IMR-90 (cell line): Measurements from ENCODE around the gene GGA2. TPM values are rescaled to one million over a fixed set of nuclear protein-coding genes. Genes with fewer than 3 reads are reported as not detected.

ENCODE experiments used
- ATAC-seq: fragments of 200-7000 bp; cut with Tn5 transposase; 2 replicates; pipeline ENCODE4 v1.9.1; 2020; ENCODE audit warnings: low read depth, mild to moderate bottlenecking, moderate library complexity
- BruUV-seq: library from RNA; stranded (reverse); fragments of 400-500 nt; replicated peaks from 2 replicates; lab custom pipeline; 2021; lab: Mats Ljungman, UMichigan
- CTCF ChIA-PET: fragments of 300-600 bp; formaldehyde crosslinking; extraction: SDS; loops from one replicate; lab custom pipeline; 2021; ENCODE audit warnings: antibody characterized with exemption; lab: Yijun Ruan, JAX
- POLR2A ChIA-PET: fragments of 300-600 bp; sonication (Branson Sonifier 250); formaldehyde crosslinking; loops from one replicate; lab custom pipeline; 2022; ENCODE audit warnings: antibody characterized with exemption; ENCODE audit not compliant: unreplicated experiment; lab: Charles Lee
- DNase-seq: peaks from one replicate; pipeline ENCODE4 v3.0.0; 2013
- H2AFZ ChIP-seq: replicated peaks from 2 replicates; pipeline ENCODE3; 2013; ENCODE audit warnings: low read length, mild to moderate bottlenecking; ENCODE audit not compliant: poor library complexity
- H2AK5ac ChIP-seq: 2 replicates; pipeline ENCODE4 v1.6.1; 2013; ENCODE audit warnings: low read depth, low read length, inconsistent platforms
- H2AK9ac ChIP-seq: replicated peaks from 2 replicates; pipeline ENCODE3; 2013; ENCODE audit warnings: mild to moderate bottlenecking, low read depth, low read length, moderate library complexity; ENCODE audit not compliant: poor library complexity
- H2BK120ac ChIP-seq: 2 replicates; pipeline ENCODE4 v1.6.1; 2013; ENCODE audit warnings: low read depth, low read length, inconsistent platforms
- H2BK15ac ChIP-seq: 3 replicates; pipeline ENCODE4 v1.6.1; 2013; ENCODE audit warnings: low read depth, low read length, inconsistent platforms
- H2BK20ac ChIP-seq: 2 replicates; pipeline ENCODE4 v1.6.1; 2013; ENCODE audit warnings: low read depth, mild to moderate bottlenecking, inconsistent platforms, low read length, moderate library complexity
- H2BK5ac ChIP-seq: 2 replicates; pipeline ENCODE4 v1.6.1; 2013; ENCODE audit warnings: mild to moderate bottlenecking, low read depth, low read length, inconsistent platforms; ENCODE audit not compliant: poor library complexity, severe bottlenecking
- H3K14ac ChIP-seq: replicated peaks from 2 replicates; pipeline ENCODE4 v1.6.1; 2013; ENCODE audit warnings: low read depth, low read length, inconsistent platforms
- H3K18ac ChIP-seq: 2 replicates; pipeline ENCODE4 v1.6.1; 2013; ENCODE audit warnings: low read depth, low read length, control low read depth
- H3K23ac ChIP-seq: 2 replicates; pipeline ENCODE4 v1.6.1; 2013; ENCODE audit warnings: low read depth, low read length, inconsistent platforms
- H3K27ac ChIP-seq: 2 replicates; pipeline ENCODE4 v1.5.1; 2013; ENCODE audit warnings: mild to moderate bottlenecking, control low read depth, low read length; ENCODE audit not compliant: insufficient read depth
- H3K27me3 ChIP-seq: 2 replicates; pipeline ENCODE4 v1.6.1; 2013; ENCODE audit warnings: low read length; ENCODE audit not compliant: control insufficient read depth, insufficient read depth
- H3K36me3 ChIP-seq: 2 replicates; pipeline ENCODE4 v1.6.1; 2013; ENCODE audit warnings: low read length, mixed read lengths; ENCODE audit not compliant: control insufficient read depth, insufficient read depth
- H3K4ac ChIP-seq: 2 replicates; pipeline ENCODE4 v1.6.1; 2013; ENCODE audit warnings: low read depth, low read length, inconsistent platforms
- H3K4me1 ChIP-seq: 2 replicates; pipeline ENCODE4 v1.6.1; 2013; ENCODE audit warnings: low read length, mixed read lengths; ENCODE audit not compliant: control insufficient read depth, insufficient read depth
- H3K4me2 ChIP-seq: 2 replicates; pipeline ENCODE4 v1.6.1; 2013; ENCODE audit warnings: low read depth, mild to moderate bottlenecking, control low read depth, low read length, moderate library complexity
- H3K4me3 ChIP-seq: 2 replicates; pipeline ENCODE4 v1.5.1; 2013; ENCODE audit warnings: low read depth, mild to moderate bottlenecking, control low read depth, low read length, moderate library complexity; ENCODE audit not compliant: insufficient read depth
- H3K56ac ChIP-seq: 2 replicates; pipeline ENCODE4 v1.6.1; 2013; ENCODE audit warnings: low read length, inconsistent platforms; ENCODE audit not compliant: insufficient read depth; ENCODE audit errors: extremely low read depth
- H3K79me1 ChIP-seq, 2 experiments: 2 replicates each; pipeline ENCODE4 v1.6.1; 2013; ENCODE audit warnings: low read length in 2 of 2, inconsistent platforms in 1 of 2, low read depth in 1 of 2
- H3K9ac ChIP-seq: 2 replicates; pipeline ENCODE4 v1.6.1; 2013; ENCODE audit warnings: low read depth, low read length, control low read depth
- H3K9me1 ChIP-seq: 2 replicates; pipeline ENCODE4 v1.6.1; 2013; ENCODE audit warnings: low read length, inconsistent platforms; ENCODE audit not compliant: insufficient read depth
- H3K9me3 ChIP-seq: 2 replicates; pipeline ENCODE4 v1.6.1; 2013; ENCODE audit warnings: low read length; ENCODE audit not compliant: control insufficient read depth, insufficient read depth
- H4K20me1 ChIP-seq: 2 replicates; pipeline ENCODE4 v1.6.1; 2013; ENCODE audit warnings: low read length, inconsistent platforms; ENCODE audit not compliant: insufficient read depth
- H4K5ac ChIP-seq: 2 replicates; pipeline ENCODE4 v1.6.1; 2013; ENCODE audit warnings: mild to moderate bottlenecking, low read depth, low read length, control low read depth
- H4K8ac ChIP-seq, 2 experiments: 2 replicates each; pipeline ENCODE4 v1.6.1; 2013; ENCODE audit warnings: low read depth in 2 of 2, low read length in 2 of 2, control low read depth in 1 of 2, inconsistent platforms in 1 of 2
- H4K91ac ChIP-seq: 2 replicates; pipeline ENCODE4 v1.6.1; 2013; ENCODE audit warnings: low read depth, low read length, inconsistent platforms; ENCODE audit not compliant: insufficient read depth
- BHLHE40 ChIP-seq: fragments of 150-350 bp; IDR thresholded peaks from 2 replicates; pipeline ENCODE4 v1.6.1; 2016; ENCODE audit warnings: mild to moderate bottlenecking, low read depth, low read length
- CEBPB ChIP-seq: IDR thresholded peaks from 2 replicates; pipeline ENCODE4 v1.6.1; 2012; ENCODE audit warnings: low read depth, low read length, improper control_type of control experiment
- FOS ChIP-seq: fragments of 150-350 bp; IDR thresholded peaks from 2 replicates; pipeline ENCODE4 v1.6.1; 2016; ENCODE audit warnings: low read depth, low read length
- MAZ ChIP-seq: IDR thresholded peaks from 2 replicates; pipeline ENCODE4 v1.6.1; 2012; ENCODE audit warnings: low read depth, mild to moderate bottlenecking, low read length, improper control_type of control experiment, moderate library complexity, borderline replicate concordance
- NFE2L2 ChIP-seq: fragments of 150-350 bp; IDR thresholded peaks from 2 replicates; pipeline ENCODE4 v1.6.1; 2016; ENCODE audit warnings: low read depth, mild to moderate bottlenecking, low read length
- POLR2A ChIP-seq: IDR thresholded peaks from 2 replicates; pipeline ENCODE4 v1.6.1; 2012; ENCODE audit warnings: mild to moderate bottlenecking, low read depth, low read length
- RAD21 ChIP-seq: IDR thresholded peaks from 2 replicates; pipeline ENCODE4 v1.6.1; 2012; ENCODE audit warnings: low read length, improper control_type of control experiment
- RCOR1 ChIP-seq: IDR thresholded peaks from 2 replicates; pipeline ENCODE4 v1.6.1; 2012; ENCODE audit warnings: mild to moderate bottlenecking, low read length, improper control_type of control experiment; ENCODE audit not compliant: insufficient replicate concordance
- SMC3 ChIP-seq: fragments of 150-350 bp; IDR thresholded peaks from 2 replicates; pipeline ENCODE4 v1.6.1; 2016; ENCODE audit warnings: low read depth, mild to moderate bottlenecking, antibody characterized with exemption, low read length, moderate library complexity
- WGBS, 2 experiments: methylation state at CpG; one replicate each; pipeline versions ENCODE4 v1.1.5 to v1.1.7; 2013; ENCODE audit warnings: missing lambda C conversion rate in 2 of 2; ENCODE audit not compliant: insufficient read length in 1 of 2; ENCODE audit errors: extremely low coverage in 2 of 2; 5-methylcytosine and 5-hydroxymethylcytosine counted together
- dilution Hi-C: fragments of 300-500 bp; cut with HindIII; formaldehyde crosslinking; loops from one replicate; pipeline ENCODE4 v1.14.3; 2018; ENCODE audit warnings: low sequenced_read_pairs; ENCODE audit not compliant: unreplicated experiment
- in situ Hi-C: fragments of 300-500 bp; cut with MboI; formaldehyde crosslinking; loops from 3 replicates; pipeline ENCODE4 v1.14.3; 2019; ENCODE audit warnings: low sequenced_read_pairs, inconsistent platforms, mixed read lengths
- intact Hi-C: fragments of 100-400 bp; cut with micrococcal nuclease; formaldehyde crosslinking; loops from 2 replicates; pipeline ENCODE4 v1.10.0; 2022
- polyA plus RNA-seq, 3 experiments: library from polyadenylated mRNA; depleted of rRNA; stranded (reverse); fragments of >200 nt; gene quantifications; 2 replicates each; pipeline ENCODE4 v1.2.3, GENCODE V29; 2012; ENCODE audit warnings: low replicate concordance in 1 of 3
- total RNA-seq: library from RNA; depleted of rRNA; stranded (reverse); fragments of >200 nt; gene quantifications from 2 replicates; pipeline ENCODE4 v1.2.3, GENCODE V29; 2012

Gene GGA2
- total and polyA plus RNA-seq, 2 of the 4 experiments (the other 2 are of a cell fraction), result 16.5 to 30.1 TPM

GRCh38 chr16:23420011-23420410 is 90.3 kb downstream of the GGA2 start:
- intact Hi-C loops (no loop called here), in situ Hi-C loops (no loop called here), dilution Hi-C loops (no loop called here)
- Histone ChIP-seq H4K91ac (no peak overlapping the region), H2BK15ac (peak overlapping the region; percentile 30; the same call in 1 of the 3 replicates), H4K5ac (peak overlapping the region; percentile 93; the same call in 1 of the 2 replicates), H3K79me1 (peaks cover 3 to 6% of the 10 kb centered on the region in 2 experiments; a peak in 2 of 4 replicates), H3K36me3 (peaks cover 24% of the 10 kb centered on the region), H3K27ac (peak overlapping the region; percentile 90; the same call in 1 of the 2 replicates), H3K4ac (peak overlapping the region; percentile 47; the same call in 1 of the 2 replicates), H3K4me3 (no peak overlapping the region), H3K9me1 (peaks cover 12% of the 10 kb centered on the region), H2AFZ (no peak overlapping the region), H3K18ac (peak overlapping the region; percentile 93; the same call in 1 of the 2 replicates), H2AK9ac (no peak overlapping the region), H3K9ac (peak overlapping the region; percentile 65), H3K9me3 (no peaks in the 10 kb centered on the region), H2BK120ac (peak overlapping the region; percentile 75), H3K14ac (no peak overlapping the region), H2BK5ac (peak overlapping the region; percentile 68), H3K4me1 (peaks cover 24% of the 10 kb centered on the region), H3K4me2 (peak overlapping the region; percentile 43; the same call in 1 of the 2 replicates), H2BK20ac (peak overlapping the region; percentile 8; the same call in 1 of the 2 replicates), H3K56ac (no peak overlapping the region), H4K20me1 (peaks cover 3% of the 10 kb centered on the region; the same call in 1 of the 2 replicates), H4K8ac (peak overlapping the region; percentile 64 to 74; a peak in 3 of 4 replicates), H2AK5ac (no peak overlapping the region), H3K23ac (no peak overlapping the region), H3K27me3 (no peaks in the 10 kb centered on the region)
- ChIA-PET CTCF (interaction anchor here (0.6 to 0.8 kb wide), 2 partner anchors 14 to 1246 kb away, joined by 3 read pairs; no protein-coding TSS in a partner anchor), POLR2A (interaction anchor here (0.5 to 0.6 kb wide), 2 partner anchors 210 to 1759 kb away, joined by 3 to 6 read pairs; no protein-coding TSS in a partner anchor)
- TF ChIP-seq NFE2L2 (no peak), RAD21 (no peak), POLR2A (no peak), MAZ (no peak), BHLHE40 (no peak), CEBPB (no peak), RCOR1 (no peak), SMC3 (no peak), FOS (no peak)
- 60% methylated on average over 1 of the region's 5 CpGs; no CpG with 5 or more reads in 1 of the 2 experiments for WGBS, 2 experiments
- no TSS peak for BruUV-seq
- ATAC-seq (peak; percentile 59), DNase-seq (peak; percentile 47)
